Activated CD8-positive, alpha-beta memory T cell treated with anti-CD3 and anti-CD28 coated beads for 48 hours (primary cell): Measurements from ENCODE around the gene SMIM5.

Experiments
- DNase-seq, 3 experiments: peaks; one replicate each; pipeline ENCODE4 v3.0.0-alpha.2; 2020; ENCODE audit warnings: low read depth in 2 of 3, low spot score in 2 of 3

Gene SMIM5

DNA sequence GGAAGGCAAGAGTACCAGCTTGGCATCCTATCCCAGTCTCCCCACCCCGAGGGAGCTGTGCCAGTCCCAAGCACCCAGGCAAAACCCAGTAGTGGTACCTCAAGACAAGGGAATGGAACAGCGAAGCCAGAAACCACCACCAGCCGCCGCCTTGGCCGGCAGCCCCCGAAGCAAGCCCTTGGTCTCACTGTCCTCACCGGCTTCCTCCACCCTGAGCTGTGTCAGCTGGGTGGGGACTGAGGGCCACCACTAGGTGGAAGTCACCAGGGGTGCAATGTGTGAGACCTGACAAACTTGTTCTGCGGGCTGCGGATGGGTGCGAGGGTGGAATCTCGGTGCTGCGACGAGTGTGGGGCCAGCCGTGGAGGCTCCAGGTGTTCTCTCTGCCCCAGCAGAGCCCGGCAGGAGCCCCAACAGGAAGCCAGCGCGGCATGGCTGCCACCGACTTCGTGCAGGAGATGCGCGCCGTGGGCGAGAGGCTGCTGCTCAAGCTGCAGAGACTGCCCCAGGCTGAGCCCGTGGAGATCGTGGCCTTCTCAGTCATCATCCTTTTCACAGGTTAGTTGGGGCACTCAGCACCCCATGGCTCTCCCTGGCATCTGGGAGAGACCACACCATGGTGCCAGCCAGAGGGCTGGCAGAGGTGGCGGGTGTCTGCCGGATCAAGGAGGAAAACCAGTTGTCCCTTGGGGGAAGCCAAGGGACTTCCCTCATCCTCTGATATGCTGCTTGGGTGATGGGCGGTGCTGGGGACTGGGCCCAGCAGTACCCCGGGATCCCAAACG lies 6.7 kb downstream of the SMIM5 start:
- no peak for DNase-seq

DNA sequence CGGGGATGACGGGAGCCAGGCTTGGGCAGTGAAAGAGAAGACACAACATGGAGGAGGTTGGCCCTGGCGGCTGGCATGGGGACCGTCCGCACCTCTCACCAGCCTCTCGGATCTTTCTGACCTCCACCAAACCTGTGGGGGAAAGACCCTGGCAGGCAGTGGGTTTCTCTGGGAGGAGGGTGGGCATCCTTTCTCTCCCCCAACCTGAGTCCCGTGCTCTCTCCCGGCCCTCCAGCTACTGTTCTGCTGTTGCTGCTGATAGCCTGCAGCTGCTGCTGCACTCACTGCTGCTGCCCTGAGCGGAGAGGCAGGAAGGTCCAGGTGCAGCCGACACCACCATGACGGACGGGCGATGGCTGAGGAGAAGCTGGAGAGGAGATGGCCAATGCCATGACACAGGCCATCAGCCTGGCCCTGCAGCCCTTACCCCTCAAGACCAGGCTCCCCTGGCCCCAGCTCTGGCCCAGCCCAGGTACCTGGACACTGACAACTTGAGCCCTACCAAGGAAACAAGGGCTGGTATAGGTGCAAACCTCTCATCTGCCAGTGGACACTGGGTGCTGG lies 7.4 kb downstream of the SMIM5 start:
- no peak for DNase-seq

DNA sequence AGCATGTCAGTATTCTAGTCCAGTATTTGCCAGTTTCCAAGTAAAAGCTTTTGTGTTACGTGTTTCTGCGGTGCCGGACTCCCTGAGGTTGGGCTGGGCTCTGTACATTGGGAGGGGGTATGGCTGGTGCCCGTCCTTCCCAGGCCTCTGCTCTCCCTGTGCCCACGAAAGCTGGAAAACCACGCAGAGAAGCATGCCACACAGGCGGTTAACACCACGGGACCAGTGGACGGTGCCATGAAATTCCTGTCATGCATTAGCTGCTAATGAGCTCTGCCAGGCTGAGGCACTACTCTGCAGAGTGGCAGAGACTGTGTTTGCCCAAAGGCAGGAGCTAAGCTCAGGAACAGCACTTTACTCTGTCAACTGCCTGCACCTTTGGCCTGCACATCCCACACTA lies 8.1 kb downstream of the SMIM5 start:
- DNase-seq, result no peak

DNA sequence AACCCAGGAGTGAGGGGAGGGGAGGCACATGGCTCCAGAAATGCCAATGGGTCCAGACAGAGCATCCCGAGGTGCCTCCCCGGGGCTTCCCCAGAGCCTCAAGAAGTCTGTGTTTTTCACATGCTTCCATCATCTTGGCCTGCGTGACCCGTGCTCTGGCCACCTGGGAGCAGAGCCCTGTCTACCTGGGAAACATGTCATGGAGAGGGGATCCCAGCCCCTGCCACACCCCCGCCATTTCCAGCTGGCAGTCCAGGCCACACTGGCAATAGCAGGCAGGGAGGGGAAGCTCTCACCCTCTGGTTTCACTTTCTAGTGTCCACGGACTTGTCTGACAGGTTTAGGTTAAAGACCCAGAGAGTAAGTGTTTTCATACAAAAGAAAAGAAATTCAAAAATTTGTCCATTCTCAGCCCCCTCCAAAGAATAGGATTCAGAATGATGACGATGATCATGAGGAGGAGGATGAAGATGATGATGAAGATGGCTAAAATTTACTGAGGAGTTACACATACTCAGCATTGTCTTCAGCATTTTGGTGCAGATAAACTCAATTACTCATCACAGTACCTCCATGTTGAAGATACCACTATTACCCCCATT lies 9.0 kb downstream of the SMIM5 start:
- no peak for DNase-seq

DNA sequence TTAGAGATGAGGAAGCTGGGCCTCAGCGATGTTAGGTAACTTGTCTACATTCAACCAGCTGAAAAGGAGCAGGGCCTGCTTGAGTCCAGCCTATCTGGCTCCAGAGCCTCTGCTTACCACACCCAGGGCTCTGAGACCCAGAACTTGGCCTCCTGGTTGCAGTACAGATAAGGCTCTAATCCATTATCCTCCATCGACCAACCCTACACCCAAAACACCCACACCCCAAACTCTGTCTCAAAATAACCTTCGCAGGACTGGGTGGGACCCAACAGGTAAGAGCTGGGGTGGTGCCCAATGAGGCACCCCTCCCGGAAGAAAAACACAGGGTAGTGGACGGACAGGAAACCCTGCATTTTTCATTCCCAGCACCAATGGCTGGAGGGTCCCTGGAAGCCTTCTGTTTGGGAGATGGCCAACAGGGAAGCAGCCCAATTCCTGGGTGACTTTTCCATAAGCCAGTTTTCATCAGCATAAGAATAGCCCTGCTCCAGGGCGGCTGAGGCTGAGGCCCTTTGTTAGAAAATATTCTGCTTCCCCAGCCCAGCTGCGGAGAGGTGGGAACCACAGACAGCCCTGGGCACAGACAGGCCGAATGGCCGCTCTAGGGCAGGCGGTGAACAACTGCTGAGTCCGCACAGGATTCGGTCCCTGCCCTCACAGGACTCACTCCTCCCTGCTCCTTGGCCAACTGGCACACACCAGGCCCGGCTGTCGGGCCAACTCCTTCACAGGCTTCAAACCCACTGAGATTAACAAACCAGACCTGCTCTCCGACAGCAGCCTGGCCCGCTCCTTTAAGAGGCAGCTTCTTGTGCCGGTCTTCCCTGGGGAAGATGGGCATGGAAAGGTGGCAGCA lies 9.8 kb downstream of the SMIM5 start:
- DNase-seq, result no peak

DNA sequence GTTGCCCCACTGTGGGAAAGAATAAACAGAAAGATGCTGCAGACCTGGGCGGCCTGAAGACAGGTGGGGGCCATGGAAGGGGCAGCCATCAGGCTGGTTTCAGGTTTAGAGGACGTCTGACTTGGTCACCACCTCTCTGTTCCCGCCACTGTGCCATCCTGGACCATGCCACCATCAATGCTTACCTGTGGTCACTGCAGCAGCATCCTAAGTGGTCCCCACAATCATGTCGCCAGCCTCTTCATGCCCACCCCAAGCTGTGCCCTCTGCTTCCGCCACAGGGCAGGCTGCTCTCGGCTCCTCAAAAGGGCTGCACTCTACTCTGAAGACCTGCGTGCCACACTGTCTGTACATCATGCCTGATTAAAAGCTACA lies 10.4 kb downstream of the SMIM5 start:
- DNase-seq, result no peak

DNA sequence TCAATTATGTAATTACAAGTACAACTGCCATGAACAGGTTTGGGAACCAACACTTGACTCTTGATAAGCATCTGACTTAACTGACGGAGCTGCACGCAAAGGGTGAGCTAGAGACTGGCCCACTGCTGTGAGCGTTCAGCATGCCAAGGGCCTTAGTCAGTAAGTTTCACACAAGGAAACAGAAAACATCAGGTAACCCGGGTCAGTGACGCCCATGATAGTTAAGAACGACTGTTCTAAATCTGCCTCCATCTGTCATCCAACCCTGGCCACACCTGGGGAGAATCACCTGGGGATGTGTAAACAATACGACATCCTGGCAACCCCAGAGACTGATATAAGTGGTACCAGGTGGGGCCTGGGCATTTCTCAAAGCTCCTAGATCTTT lies 12.3 kb downstream of the SMIM5 start:
- DNase-seq, result no peak

DNA sequence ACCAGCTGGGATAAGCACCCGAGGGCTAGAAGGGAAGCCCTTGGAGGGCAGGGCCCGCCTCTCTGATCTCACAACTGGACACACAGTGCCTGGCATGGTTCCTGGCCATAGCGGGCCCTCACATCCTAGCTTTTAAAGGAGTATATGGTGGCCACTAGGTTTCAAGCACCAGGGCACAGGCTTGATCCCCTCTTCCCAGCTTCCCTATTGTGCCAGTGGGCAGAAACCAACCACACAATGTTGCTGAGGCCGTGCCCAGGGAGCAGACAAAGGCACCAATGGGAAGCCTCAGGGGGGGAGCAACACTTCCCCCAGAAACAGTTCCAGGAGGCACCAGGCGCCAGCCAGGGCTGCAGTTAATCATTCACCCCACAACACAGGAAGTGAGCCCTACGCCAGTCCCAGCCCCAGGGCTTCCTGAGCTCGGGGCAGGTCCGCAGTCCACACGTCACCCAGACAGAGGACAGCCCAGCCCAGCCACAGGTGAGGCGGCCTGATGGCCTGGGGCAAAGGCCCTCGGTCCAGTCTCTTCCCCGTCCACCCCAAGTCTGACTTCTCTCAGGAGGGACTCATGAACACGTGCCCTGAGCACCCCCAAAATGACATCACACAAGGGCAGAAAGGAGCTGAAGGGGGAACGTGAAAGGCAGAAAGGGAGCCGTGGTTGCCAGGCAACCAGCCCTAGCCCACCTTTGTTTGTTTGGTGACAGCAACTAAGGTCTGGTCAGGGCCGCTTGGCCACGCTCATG lies 12.8 kb downstream of the SMIM5 start:
- no peak for DNase-seq

DNA sequence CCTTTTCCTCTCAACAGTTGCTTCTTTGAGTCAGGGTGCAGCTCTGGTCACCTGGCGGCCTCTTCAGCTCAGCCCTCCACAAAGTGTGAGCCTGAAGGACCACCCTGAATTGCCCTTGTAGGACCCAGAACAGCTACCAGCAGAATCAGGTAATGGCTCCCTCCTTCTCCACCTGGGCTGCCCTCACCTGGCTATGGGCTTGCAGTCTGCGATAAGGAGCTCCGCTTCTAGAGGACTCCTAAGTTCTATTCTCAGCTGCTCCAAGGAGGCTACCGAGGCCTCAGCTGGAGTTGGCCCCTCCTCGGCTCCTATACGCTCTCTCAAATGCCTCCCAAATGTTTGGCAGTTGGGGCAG lies 13.4 kb downstream of the SMIM5 start:
- no peak for DNase-seq

DNA sequence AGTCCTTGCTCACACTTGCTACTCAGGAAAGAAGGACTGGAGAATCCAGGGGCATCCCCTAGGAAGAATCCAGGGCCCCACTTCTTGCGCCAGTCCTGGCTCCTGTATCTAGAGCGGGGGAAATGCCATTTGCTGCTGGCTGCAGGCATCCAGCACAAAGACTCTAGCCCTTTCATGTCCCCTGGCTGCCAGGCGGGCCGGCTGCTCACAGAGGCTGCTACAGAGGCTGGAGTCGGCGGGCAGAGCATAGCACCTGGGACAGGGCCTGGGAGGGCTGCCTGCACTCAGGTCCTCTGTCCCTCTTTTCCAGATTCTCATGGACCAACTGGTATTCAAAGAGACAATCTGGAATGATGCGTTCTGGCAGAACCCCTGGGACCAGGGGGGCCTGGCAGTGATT lies 13.8 kb downstream of the SMIM5 start:
- DNase-seq, result no peak

DNA sequence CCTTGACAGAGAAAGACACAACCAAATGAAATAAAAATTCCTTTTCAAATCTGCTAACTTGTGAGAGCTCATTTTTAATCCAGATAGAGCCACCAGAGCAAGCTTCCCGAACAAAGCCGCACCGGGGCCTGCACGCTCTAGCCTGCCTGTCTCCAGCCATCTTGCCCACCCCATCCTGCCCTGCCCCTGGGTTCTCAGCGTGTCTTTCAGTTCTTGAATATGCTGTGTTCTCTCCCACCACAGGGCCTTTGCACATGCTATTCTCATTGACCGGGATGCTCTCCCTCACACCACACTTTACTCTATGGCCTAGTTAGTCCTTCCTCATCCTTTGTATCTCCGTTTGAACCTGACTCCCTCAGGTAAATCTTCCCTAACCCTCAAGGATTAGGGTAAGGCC lies 14.7 kb downstream of the SMIM5 start:
- DNase-seq, result no peak

DNA sequence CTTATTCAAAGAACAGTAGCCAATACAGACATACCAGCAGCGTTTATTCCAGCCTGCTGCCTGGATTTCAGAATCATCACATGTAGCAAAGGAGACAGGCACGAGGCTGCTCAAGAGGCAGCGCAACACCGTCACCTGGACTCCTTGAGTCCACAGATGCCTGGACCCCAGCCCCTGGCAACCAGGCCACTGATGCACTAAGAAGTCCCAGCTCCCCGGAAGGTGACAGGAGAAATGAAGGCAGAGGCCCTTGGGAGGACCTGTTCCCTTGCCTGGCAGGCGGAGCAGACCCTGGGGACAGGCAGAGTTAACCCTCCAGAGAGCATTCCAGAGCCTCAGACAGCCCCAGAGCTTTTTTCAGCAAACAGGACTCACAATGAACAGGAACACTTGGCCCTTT lies 16.5 kb downstream of the SMIM5 start:
- DNase-seq, result no peak

DNA sequence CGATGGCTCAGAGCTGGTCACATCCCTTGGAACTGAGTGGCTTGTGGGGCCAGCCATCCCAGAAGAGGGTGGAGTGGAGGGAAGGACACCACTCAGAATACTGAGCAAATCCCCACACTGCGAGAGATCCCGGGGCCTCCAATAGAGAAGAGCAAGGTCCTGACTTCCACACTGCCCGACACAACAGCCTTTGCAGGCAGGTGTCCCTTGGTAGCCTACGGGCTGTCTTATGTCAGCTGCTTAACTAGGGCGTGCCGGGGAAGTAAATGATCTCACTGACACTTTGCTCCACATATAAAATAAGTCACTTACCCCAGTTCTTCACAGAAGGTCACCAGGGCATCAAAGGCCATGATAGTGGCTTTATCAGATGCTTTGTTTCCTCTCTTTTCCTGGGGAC lies 17.6 kb downstream of the SMIM5 start:
- DNase-seq, result no peak

DNA sequence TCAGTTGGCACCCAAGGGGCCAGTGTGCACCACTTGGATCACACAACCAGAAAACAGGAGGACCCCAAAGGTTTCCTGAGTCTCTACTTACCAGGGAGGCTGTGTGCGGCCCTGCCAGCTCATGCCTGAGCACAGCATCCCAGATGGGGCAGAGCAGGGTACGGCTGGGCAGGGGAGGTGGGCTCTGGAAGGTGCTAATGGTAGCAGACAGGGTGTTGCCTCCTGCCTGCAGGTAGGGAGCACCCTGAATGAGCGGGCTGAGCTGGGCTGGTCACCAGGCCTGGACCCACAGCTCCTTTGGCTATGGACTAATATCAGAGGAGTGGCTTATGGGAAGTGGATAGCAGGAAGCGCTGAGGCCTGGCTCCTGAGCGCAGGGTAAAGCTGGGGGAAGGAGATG lies 19.1 kb downstream of the SMIM5 start:
- no peak for DNase-seq

DNA sequence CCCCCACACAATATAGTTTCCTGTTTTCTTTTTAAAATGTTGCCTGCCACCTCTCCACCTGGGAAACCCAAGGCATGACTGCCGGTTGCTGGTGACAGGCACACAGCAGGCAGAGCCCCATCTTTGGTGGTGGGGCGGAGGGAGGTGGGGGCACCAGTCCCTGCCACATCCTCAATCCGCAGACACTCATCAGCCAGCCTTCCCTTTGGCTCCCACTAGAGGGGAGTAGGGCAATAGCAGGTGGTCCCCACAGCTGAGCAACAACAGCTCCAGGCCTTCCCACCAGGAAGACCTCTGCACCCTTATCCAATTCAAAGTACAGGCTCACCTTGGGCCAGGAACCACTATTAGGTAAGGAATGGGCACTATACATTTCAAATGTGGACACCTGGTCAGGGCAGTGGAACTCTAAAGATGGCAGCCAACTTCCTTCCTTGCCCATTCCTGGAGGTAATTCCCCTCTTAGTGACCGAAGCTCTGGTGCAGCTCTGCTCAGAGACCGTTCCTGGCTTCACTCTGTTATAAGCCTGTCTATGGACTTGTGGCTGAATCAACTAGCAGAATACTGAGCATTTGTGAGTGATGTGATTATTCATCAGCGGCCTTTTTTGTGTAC lies 19.8 kb downstream of the SMIM5 start:
- no peak for DNase-seq

DNA sequence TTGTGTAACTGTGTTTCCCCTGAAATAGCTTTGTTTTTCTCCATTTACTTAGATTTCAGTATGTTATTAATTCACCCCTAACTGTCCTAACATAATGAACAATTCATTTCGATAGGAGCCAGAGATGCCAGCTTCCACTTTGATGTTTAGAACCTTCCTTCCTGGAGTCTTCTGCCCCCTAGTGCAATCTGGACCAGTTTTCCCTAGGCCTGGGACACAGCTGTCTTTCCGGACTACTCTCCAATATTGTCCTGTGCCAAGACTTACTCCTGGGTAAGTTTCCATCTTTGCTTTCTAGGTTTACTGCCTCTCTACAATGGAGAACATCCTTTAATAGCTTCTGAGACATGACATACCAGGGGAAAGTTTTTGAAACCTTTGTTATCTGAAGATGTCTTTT lies 20.9 kb downstream of the SMIM5 start:
- DNase-seq, result no peak

DNA sequence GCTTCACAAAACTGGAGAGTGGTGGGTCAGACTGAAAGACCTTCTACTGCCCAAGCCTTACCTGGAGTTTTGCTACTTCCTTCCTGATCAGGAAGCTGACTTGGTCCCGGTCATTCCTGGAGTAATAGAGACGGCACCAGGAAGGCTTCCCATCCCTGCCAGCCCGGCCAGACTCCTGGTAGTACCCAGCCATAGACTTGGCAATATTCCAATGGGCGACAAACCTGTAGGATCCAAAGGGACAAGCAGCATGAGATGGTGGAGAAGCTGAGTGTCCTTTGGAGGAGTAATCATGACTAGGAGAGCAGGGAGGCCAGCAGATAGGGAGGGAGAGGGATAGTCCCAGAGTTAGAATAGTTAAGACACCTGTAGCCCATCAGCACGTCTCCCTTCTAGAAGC lies 25.0 kb downstream of the SMIM5 start:
- DNase-seq, result no peak

DNA sequence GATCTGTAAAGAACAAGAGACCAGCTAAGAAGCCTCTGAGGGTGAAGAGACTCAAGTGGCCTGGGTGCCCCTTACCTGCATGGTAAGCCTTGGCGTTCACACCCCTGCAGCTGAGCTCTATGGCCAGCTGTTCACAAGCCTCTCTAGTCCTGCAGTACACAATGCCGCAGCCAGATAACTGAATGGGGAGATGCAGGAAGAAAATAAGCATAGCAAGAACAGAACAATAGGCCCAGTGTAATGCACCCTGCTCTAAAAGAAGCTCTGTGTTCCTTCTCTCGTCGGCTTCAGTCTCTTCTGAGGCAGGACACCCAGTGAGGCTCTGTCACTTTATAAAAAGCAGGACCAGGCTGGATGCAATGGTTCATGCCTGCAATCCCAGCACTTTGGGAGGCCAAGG lies 28.3 kb downstream of the SMIM5 start:
- no peak for DNase-seq

DNA sequence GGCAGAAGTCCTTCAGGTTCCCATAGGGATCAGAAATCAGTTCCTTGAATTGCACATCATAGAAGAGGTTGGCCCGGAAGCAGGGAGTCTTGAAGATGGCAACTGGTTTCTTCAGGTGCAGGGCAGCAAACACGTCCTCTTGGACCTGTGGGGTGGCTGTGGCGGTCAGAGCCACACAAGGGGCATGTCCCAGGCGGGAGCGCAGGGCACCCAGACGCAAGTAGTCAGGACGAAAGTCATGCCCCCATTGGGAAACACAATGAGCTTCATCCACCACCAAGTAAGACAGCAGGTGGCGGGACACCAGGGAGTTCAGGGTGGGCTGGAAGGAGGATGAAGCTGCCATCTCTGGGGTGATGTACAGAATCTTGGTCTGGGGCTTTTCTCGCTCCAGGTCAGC lies 29.3 kb downstream of the SMIM5 start:
- no peak for DNase-seq

DNA sequence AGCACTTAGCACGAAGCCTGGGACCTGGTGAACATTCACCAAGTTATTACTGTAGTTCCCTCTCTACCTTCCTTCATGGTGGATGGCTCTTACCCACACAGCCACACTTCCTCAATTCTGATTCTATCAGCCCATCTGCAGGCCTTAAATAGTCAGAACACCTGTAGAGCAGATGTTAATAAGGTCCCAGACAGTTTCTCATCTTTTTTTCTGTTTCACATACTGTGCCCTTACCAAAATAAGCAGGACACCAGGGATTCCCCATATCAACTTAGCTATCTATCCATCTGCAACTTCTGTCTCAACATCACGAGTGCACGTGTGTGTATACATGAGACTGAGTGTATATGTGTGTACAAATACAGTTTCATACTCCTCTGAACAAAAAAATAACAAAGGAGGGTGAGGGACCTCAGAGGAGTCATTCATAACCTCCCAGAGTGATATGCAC lies 30.9 kb downstream of the SMIM5 start:
- no peak for DNase-seq

DNA sequence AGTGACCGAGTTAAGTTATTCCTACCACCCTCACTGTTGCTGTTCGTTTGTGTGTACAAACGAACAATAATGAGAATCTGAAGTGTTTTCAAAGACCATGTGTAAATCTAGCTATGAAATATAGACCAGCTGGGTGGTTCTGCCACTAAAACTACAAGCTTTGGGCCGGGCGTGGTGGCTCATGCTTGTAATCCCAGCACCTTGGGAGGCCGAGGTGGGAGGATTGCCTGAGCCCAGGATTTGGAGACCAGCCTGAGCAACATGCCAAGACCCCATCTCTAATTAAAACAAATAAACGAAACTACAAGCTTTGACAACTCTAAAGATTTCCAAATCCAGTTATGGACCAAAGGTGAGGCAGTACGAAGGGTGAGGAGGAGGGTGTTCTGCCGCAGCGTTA lies 32.7 kb downstream of the SMIM5 start:
- DNase-seq, result no peak
